SH-SY5Y (cell line): ENCODE results near the gene PHEX.

Experiments
- GATA2 ChIP-seq: IDR thresholded peaks from 2 replicates; pipeline ENCODE4 v1.6.1; 2011; ENCODE audit warnings: mild to moderate bottlenecking, low read depth, low read length
- GATA3 ChIP-seq: IDR thresholded peaks from 2 replicates; pipeline ENCODE4 v1.6.1; 2011; ENCODE audit warnings: low read depth, mild to moderate bottlenecking, low read length, moderate library complexity

Gene PHEX

DNA sequence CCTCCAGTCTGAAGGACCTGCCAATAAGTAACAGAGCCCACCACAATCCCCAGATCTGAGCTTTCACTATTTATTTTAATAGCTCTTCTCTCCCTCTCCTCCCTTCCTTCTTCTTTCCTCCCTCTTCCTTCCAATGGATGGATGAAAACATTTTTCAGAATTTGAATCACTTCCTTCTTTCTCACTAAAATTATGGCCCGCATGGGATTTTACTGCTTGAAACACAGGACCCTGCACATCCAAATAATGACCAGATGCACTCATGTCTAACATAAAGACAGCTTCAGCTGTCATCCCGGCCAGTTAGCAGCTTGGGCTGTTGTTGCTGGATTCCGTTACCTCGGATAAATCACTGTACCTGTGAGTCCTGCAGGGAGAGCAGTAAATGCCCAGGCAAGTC is 5.4 kb upstream of the PHEX start:
- no peak for TF ChIP-seq GATA2

DNA sequence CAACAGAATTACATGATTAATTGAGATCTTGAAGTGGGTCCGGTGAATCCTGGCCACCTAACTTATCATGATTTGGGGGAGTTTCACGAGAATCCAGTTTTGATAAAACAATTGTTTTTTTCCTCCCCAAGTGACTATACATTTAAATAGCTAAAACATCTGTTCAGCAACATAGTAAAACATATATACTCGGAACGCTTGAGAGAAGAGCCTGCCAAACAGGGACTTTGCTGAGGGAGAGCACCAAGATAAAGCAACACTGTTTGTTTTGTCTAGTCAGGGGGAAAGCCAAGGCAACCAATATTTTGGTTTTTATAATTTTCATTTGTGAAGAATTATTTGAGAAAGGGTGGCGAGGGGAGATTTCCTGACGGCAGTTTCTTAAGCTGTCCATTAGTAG is 381 bp downstream of the PHEX start:
- TF ChIP-seq GATA3 (no peak), GATA2 (no peak)

DNA sequence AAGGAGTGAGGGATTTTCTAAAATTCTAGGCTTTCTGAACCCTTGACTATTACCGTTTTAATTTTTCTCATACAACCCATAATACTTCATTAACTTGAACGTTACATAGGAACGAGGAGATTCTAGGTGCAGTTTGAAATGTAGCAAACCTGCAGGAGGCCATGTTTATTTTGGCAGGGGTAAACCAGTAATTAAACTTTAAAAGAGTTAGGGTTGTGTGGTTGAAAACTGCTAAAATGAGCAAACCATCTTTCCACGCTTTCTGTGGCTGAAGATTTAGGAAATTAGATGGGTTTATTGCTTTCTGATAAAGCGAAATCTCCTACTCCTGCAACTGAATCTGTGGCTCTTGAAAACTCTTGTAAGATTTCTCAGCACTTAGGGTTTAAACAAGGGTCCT is 1.7 kb downstream of the PHEX start:
- no peak for TF ChIP-seq GATA2
- TF ChIP-seq GATA3, result no peak

DNA sequence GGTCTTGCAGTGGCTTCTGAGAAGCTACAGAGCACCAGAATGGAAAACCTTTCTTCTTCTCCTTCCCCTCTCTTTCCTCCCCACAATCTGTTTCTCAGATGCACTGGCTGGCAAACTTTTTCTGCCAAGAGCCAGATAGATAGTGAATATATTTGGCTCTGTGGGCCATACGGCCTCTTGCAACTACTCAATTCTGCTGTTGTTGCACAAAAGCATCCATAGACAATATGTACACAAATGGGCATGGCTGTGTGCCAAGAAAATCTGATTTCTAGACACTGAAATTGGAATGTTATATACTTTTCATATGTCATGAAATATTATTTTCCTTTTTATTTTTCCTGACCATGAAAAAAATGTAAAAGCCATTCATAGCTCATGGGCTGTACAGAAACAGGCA is 3.1 kb downstream of the PHEX start:
- TF ChIP-seq GATA3 (no peak), GATA2 (no peak)

DNA sequence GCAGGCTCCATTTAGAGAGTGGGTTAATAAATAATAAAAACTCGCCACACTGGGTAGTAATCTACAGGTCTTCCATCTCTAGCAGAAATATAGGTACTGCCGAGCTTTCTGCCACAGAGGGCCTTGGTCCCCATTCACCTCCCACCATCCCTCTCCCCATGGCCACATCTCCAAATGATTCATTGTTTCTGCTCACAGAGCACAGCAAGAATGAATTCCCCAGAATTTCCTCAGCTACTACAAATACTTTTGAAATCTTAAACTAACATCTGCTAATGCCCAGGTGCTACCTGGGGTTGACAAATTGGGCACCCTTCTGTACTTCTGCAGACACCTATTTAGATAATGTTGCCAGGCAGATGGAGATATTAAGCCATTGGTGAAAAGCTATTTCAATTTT is 5.1 kb downstream of the PHEX start:
- no peak for TF ChIP-seq GATA2
- no peak for TF ChIP-seq GATA3

DNA sequence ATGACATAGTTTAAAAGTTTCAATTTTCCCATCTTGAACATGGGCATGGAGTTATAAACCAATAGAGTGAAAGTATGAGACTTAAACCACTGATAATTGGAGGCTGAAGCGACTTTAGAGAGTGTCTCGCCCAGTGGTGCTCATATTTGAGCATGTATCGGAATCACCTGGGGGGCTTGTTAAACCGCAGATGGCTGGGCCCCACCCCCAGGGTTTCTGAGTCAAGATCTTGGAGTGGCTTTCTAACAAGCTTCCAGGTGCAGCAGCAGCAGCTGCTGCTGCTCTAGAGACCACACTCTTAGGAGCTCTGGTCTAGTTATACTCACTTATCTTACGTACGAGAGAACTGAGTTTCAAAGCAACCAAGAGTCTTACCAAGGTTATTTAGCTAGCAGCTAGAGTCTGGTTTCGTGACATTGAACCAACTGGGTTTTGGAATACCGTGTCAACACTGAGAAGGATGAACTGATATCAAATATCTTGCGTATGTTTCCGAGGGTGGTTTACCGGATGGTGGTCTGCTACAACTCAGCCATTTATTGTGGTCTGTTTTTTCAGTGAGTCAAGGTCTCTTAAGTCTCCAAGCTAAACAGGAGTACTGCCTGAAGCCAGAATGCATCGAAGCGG is 5.9 kb downstream of the PHEX start:
- TF ChIP-seq GATA3, result no peak
- TF ChIP-seq GATA2, result no peak

DNA sequence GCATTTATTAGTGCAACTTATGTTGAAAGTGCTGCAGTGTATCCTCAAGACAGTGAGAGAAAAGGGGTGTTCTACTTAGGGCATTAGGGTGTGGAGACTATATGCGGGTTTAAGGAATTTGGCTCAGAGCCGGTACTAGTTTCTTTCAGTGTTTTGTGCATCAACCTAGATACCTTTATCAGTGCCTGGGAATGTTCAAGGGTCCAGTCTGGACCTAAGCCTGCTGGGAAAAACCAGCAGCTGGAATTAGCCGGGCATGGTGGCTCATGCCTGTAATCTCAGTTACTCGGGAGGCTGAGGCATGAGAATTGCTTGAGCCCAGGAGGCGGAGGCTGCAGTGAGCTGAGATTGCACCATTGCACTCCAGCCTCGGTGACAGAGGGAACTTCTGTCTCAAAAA is 7.4 kb downstream of the PHEX start:
- no peak for TF ChIP-seq GATA3
- no peak for TF ChIP-seq GATA2

DNA sequence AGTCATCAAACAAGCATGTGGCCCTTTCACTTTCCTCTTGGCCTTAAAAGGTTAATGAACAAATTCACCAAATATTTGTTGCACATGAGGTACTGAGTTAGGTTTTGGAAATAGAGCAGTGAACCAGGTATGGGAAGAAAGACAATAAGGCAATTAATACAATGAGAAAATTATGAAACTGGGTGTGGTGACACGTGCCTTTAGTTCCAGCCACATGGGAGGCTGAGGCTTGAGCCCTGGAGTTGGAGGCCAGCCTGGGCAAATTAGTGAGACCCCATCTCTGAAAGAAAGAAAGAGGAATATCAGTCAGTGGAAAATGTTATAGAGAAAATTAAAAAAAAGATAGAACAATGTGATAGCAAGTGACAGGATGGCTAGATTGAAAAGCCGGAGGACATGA is 8.1 kb downstream of the PHEX start:
- TF ChIP-seq GATA2 (no peak), GATA3 (no peak)

DNA sequence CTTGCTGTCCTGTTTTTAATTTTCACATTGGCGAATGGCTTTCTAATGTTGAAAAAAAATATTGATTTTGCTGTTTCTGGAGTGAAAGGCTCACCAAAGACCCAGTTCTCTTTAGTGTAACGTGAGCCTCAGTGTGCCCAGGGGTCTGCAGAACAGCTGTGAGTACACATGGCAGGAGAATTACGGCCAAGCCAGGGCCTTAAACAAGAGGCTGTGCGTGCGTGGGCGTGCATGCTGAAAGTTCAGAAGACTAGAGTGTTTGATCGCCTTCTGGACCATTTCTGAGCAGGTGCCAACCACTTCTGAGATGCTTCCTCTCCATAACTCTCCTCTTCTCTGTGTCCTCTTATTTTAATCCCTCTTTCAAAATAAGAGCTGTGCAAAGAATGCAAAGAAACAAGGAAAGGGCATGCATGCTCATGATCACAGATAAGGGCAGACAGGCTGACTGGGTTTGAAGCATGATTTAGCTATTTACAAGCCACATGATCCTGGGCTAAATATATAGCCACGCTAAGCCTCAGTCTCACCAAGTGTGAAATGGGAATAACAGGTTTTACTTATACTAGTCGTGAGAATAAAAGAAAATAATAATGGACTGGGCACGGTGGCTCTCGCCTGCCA is 9.9 kb downstream of the PHEX start:
- no peak for TF ChIP-seq GATA3
- no peak for TF ChIP-seq GATA2

DNA sequence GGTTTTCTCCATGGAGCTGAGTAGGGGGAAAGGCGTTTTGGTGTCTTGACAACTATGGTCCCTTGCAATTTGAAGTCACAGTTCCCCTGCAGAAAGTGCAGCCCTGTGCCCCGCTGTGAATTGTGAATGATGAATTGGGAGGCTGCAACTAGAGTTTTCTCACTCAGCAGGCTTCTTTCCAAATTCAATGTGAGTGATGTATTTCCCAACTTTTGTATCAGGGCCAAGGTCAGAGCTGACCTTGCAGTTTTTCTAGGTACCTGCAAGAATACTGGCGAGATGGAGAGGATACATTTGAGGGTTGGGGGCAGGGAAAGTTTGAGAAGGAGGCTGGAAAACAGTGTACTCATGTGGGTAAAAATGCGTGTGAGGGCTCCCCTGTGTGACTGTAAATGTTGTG is 11.7 kb downstream of the PHEX start:
- TF ChIP-seq GATA3 (no peak), GATA2 (no peak)

DNA sequence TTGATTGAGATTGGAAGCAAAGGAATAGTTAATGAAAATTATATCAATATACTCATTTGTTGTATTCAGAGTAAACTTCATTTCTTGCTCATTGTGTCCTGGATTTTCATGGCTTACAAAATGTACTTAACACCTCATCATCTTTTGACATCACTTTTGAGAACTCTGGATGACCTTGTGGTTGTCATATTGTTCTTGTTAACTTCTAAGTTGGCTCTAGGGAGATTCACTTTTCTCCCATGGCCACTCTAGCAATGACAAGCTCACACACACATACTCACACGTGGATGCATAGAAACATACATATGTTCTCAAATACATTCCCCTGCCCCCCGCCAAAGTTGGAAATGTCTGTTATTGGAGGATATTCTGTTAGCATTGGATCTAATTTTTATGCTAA is 15.3 kb downstream of the PHEX start:
- no peak for TF ChIP-seq GATA2
- no peak for TF ChIP-seq GATA3

DNA sequence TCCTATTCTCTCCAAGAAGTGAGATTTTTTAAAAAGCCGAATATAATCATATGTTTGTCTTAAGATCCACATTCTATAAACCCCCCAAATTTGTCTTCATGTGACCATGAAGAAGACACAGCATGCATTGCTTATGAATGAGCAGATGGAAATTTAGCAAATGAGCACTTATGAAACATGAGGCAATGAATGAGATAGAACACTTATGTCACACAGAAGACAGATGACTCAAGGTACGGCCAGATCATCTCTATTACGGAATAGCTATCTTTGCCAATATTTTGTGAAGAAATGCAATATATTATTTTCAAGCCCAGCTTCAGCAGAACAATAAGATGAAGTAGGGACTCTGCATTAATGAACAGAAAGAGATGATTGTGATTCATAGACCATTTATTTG is 21.4 kb downstream of the PHEX start:
- no peak for TF ChIP-seq GATA3
- no peak for TF ChIP-seq GATA2

DNA sequence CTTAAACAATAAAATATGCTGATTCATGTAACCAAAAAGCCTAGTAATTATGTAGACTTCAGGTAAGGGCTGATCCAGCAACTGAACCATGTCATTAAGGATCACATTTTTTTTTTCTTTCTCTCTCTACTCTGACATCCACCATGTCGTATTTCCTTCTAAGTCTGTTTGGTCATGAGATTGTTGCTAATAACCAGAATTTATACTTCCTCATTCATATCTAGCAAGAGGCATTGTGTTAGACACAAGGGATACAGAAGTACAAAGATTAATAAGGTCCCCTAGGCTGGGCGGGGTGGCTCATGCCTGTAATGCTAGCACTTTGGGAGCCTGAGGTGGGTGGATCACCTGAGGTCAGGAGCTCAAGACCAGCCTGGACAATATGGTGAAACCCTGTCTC is 24.1 kb downstream of the PHEX start:
- TF ChIP-seq GATA2, result no peak
- no peak for TF ChIP-seq GATA3

DNA sequence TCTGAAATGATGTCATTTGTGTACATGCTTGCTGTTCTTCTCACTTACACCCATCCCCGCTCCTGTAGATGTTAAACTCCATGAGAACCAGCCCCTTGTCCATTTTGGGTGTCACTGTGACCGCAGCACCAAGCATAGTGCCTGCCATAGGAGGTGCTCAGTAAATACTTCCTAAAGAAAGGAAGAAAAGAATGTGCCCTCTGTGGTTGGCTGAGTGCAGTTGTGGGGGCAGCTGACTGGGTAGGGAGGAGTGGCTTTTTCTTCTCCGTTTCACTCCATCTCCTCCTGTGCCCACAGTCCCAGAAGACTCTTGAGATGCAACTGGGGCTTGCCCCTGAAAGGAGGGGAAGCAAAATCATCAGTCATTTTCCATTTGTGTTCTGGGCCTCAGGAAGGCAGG is 25.5 kb downstream of the PHEX start:
- TF ChIP-seq GATA3, result no peak
- no peak for TF ChIP-seq GATA2

DNA sequence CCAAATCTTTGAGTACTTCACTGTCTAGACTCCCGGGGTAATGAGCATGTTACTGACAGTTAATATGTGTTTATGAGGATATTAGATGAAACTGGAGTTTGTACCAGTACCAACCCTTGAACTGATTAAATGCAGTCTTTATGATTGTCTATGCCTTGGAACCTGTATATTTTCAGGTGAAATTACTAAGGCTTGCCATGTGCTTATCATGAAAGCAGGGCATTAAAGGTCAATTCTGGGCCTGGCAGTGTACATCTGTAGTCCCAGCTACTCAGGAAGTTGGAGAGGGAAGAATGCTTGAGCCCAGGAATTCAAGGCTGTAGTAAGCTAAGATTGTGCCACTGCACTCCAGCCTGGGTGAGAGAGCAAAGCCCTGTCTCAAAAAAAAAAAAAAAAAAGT is 27.6 kb downstream of the PHEX start:
- TF ChIP-seq GATA3 (no peak), GATA2 (no peak)
